HepG2 (cell line): Measurements from ENCODE around the gene GRAP. TPM values are rescaled to one million over a fixed set of nuclear protein-coding genes. Genes with fewer than 3 reads are reported as not detected.
A peak's percentile ranks its signal among the peaks of the same experiment; 100 is the strongest.

Experiments
- DPF2 ChIP-seq: sonication (generic); formaldehyde crosslinking; IDR thresholded peaks from 2 replicates; pipeline ENCODE4 v1.4.0; 2020; ENCODE audit warnings: mild to moderate bottlenecking, low read depth, missing genetic modification reagents, borderline replicate concordance
- FOSL2 ChIP-seq: sonication (generic); formaldehyde crosslinking; IDR thresholded peaks from 2 replicates; pipeline ENCODE4 v1.4.0; 2020; ENCODE audit warnings: missing genetic modification reagents
- FOXP1 ChIP-seq, 2 experiments: fragments of 450-650 bp in 1 of 2; IDR thresholded peaks; 2 replicates each; pipeline ENCODE4 v1.6.1; 2017 to 2018; ENCODE audit warnings: antibody characterized with exemption in 1 of 2
- GLI4 ChIP-seq: sonication (generic); formaldehyde crosslinking; IDR thresholded peaks from 2 replicates; pipeline ENCODE4 v1.5.1; 2020; ENCODE audit warnings: missing genetic modification reagents, mild to moderate bottlenecking, moderate library complexity, borderline replicate concordance
- HOXA9 ChIP-seq: sonication (generic); formaldehyde crosslinking; IDR thresholded peaks from 2 replicates; pipeline ENCODE4 v1.8.1; 2022; ENCODE audit warnings: missing genetic modification reagents, mild to moderate bottlenecking, moderate library complexity, borderline replicate concordance
- IRX3 ChIP-seq: sonication (generic); formaldehyde crosslinking; IDR thresholded peaks from 2 replicates; pipeline ENCODE4 v1.8.1; 2023; ENCODE audit warnings: mild to moderate bottlenecking, low read depth, missing genetic modification reagents, borderline replicate concordance
- JUN ChIP-seq: sonication (generic); formaldehyde crosslinking; IDR thresholded peaks from 2 replicates; pipeline ENCODE4 v1.4.0; 2020; ENCODE audit warnings: mild to moderate bottlenecking, missing genetic modification reagents
- JUNB ChIP-seq: sonication (generic); formaldehyde crosslinking; IDR thresholded peaks from 2 replicates; pipeline ENCODE4 v1.8.0; 2022; ENCODE audit warnings: missing genetic modification reagents, mild to moderate bottlenecking, borderline replicate concordance
- JUND ChIP-seq: sonication (generic); formaldehyde crosslinking; IDR thresholded peaks from 2 replicates; pipeline ENCODE4 v1.8.0; 2022; ENCODE audit warnings: mild to moderate bottlenecking, missing genetic modification reagents
- NCOR1 ChIP-seq: fragments of 200-600 bp; sonication (generic); IDR thresholded peaks from 2 replicates; pipeline ENCODE4 v1.7.0; 2017; ENCODE audit warnings: antibody characterized with exemption, low read length, borderline replicate concordance
- PBX2 ChIP-seq: IDR thresholded peaks from 2 replicates; pipeline ENCODE4 v1.6.1; 2016; ENCODE audit warnings: control low read depth
- POLR2G ChIP-seq: fragments of 200-400 bp; formaldehyde crosslinking; IDR thresholded peaks from 2 replicates; pipeline ENCODE4 v1.6.1; 2018; ENCODE audit warnings: mild to moderate bottlenecking, low read depth, low read length, moderate library complexity
- ZFX ChIP-seq: sonication (generic); formaldehyde crosslinking; IDR thresholded peaks from 2 replicates; pipeline ENCODE4 v1.4.0; 2020; ENCODE audit warnings: mild to moderate bottlenecking, low read depth, missing genetic modification reagents, moderate library complexity
- ZNF17 ChIP-seq: sonication (generic); formaldehyde crosslinking; IDR thresholded peaks from 2 replicates; pipeline ENCODE4 v1.5.0; 2020; ENCODE audit warnings: mild to moderate bottlenecking, missing genetic modification reagents
- polyA plus RNA-seq, 8 experiments: library from polyadenylated mRNA; depleted of rRNA in 3 of 8; stranded (reverse) in 7 of 8; unstranded in 1 of 8; fragments of >200 nt; fragmentation: Illumina TruSeq in 4 of 8; extraction: Trizol in 4 of 8; gene quantifications; 2 replicates each; pipeline versions ENCODE4 v1.2.1 to v1.2.3, GENCODE V29; 2011 to 2016; ENCODE audit warnings: low read depth in 4 of 8, missing spikeins in 1 of 8, mixed read lengths in 1 of 8; ENCODE audit not compliant: insufficient read depth in 1 of 8
- total RNA-seq, 5 experiments: library from RNA; depleted of rRNA; stranded (reverse); fragments of >200 nt; fragmentation: Illumina TruSeq; extraction: Trizol; gene quantifications; 2 replicates each; pipeline ENCODE4 v1.2.3, GENCODE V29; 2016; ENCODE audit warnings: low read depth in 1 of 5
- TF ChIP-seq, protein P1 (sequence below): sonication (generic); formaldehyde crosslinking; IDR thresholded peaks from 2 replicates; pipeline ENCODE4 v1.4.0; 2020; ENCODE audit warnings: mild to moderate bottlenecking, missing genetic modification reagents, borderline replicate concordance
- TF ChIP-seq, protein P2 (sequence below): sonication (generic); formaldehyde crosslinking; conservative IDR thresholded peaks from 2 replicates; pipeline ENCODE4 v1.4.0; 2020; ENCODE audit warnings: missing genetic modification reagents
- TF ChIP-seq, protein P3 (sequence below): sonication (generic); formaldehyde crosslinking; IDR thresholded peaks from 2 replicates; pipeline ENCODE4 v1.5.1; 2020; ENCODE audit warnings: mild to moderate bottlenecking, missing genetic modification reagents, moderate library complexity

The GRAP gene
- total and polyA plus RNA-seq, 2 of the 13 experiments (the other 11 are each of a cell fraction or from before 2014, with no cell fraction given): 0.77 to 1.7 TPM

- TF ChIP-seq, protein P1, sequence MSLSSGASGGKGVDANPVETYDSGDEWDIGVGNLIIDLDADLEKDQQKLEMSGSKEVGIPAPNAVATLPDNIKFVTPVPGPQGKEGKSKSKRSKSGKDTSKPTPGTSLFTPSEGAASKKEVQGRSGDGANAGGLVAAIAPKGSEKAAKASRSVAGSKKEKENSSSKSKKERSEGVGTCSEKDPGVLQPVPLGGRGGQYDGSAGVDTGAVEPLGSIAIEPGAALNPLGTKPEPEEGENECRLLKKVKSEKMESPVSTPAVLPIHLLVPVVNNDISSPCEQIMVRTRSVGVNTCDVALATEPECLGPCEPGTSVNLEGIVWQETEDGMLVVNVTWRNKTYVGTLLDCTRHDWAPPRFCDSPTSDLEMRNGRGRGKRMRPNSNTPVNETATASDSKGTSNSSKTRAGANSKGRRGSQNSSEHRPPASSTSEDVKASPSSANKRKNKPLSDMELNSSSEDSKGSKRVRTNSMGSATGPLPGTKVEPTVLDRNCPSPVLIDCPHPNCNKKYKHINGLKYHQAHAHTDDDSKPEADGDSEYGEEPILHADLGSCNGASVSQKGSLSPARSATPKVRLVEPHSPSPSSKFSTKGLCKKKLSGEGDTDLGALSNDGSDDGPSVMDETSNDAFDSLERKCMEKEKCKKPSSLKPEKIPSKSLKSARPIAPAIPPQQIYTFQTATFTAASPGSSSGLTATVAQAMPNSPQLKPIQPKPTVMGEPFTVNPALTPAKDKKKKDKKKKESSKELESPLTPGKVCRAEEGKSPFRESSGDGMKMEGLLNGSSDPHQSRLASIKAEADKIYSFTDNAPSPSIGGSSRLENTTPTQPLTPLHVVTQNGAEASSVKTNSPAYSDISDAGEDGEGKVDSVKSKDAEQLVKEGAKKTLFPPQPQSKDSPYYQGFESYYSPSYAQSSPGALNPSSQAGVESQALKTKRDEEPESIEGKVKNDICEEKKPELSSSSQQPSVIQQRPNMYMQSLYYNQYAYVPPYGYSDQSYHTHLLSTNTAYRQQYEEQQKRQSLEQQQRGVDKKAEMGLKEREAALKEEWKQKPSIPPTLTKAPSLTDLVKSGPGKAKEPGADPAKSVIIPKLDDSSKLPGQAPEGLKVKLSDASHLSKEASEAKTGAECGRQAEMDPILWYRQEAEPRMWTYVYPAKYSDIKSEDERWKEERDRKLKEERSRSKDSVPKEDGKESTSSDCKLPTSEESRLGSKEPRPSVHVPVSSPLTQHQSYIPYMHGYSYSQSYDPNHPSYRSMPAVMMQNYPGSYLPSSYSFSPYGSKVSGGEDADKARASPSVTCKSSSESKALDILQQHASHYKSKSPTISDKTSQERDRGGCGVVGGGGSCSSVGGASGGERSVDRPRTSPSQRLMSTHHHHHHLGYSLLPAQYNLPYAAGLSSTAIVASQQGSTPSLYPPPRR (CRISPR knock-in tag): no peak
- TF ChIP-seq, protein P2, sequence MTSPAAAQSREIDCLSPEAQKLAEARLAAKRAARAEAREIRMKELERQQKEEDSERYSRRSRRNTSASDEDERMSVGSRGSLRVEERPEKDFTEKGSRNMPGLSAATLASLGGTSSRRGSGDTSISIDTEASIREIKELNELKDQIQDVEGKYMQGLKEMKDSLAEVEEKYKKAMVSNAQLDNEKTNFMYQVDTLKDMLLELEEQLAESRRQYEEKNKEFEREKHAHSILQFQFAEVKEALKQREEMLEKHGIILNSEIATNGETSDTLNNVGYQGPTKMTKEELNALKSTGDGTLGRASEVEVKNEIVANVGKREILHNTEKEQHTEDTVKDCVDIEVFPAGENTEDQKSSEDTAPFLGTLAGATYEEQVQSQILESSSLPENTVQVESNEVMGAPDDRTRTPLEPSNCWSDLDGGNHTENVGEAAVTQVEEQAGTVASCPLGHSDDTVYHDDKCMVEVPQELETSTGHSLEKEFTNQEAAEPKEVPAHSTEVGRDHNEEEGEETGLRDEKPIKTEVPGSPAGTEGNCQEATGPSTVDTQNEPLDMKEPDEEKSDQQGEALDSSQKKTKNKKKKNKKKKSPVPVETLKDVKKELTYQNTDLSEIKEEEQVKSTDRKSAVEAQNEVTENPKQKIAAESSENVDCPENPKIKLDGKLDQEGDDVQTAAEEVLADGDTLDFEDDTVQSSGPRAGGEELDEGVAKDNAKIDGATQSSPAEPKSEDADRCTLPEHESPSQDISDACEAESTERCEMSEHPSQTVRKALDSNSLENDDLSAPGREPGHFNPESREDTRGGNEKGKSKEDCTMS (CRISPR knock-in tag): no peak
- TF ChIP-seq ZFX (0 out of 2 replicates have a peak, but pooled peaks have one; percentile 21), HOXA9 (no peak), ZNF17 (no peak), FOSL2 (CRISPR knock-in tag) (peak; percentile 90), JUND (CRISPR knock-in tag) (peak; percentile 82; the same call in 1 of the 2 replicates), PBX2 (no peak), DPF2 (CRISPR knock-in tag) (0 out of 2 replicates have a peak, but pooled peaks have one; percentile 22), POLR2G (no peak), IRX3 (CRISPR knock-in tag) (no peak), JUNB (0 out of 2 replicates have a peak, but pooled peaks have one; percentile 55), FOXP1 (IDR thresholded peaks at IDR 0.05) (no peak), FOXP1 (CRISPR knock-in tag; IDR thresholded peaks at IDR 0.05) (no peak), JUN (peak; percentile 61; the same call in 1 of the 2 replicates), NCOR1 (no peak), GLI4 (CRISPR knock-in tag) (no peak)
- TF ChIP-seq, protein P3, sequence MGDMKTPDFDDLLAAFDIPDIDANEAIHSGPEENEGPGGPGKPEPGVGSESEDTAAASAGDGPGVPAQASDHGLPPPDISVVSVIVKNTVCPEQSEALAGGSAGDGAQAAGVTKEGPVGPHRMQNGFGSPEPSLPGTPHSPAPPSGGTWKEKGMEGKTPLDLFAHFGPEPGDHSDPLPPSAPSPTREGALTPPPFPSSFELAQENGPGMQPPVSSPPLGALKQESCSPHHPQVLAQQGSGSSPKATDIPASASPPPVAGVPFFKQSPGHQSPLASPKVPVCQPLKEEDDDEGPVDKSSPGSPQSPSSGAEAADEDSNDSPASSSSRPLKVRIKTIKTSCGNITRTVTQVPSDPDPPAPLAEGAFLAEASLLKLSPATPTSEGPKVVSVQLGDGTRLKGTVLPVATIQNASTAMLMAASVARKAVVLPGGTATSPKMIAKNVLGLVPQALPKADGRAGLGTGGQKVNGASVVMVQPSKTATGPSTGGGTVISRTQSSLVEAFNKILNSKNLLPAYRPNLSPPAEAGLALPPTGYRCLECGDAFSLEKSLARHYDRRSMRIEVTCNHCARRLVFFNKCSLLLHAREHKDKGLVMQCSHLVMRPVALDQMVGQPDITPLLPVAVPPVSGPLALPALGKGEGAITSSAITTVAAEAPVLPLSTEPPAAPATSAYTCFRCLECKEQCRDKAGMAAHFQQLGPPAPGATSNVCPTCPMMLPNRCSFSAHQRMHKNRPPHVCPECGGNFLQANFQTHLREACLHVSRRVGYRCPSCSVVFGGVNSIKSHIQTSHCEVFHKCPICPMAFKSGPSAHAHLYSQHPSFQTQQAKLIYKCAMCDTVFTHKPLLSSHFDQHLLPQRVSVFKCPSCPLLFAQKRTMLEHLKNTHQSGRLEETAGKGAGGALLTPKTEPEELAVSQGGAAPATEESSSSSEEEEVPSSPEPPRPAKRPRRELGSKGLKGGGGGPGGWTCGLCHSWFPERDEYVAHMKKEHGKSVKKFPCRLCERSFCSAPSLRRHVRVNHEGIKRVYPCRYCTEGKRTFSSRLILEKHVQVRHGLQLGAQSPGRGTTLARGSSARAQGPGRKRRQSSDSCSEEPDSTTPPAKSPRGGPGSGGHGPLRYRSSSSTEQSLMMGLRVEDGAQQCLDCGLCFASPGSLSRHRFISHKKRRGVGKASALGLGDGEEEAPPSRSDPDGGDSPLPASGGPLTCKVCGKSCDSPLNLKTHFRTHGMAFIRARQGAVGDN (CRISPR knock-in tag): peak; percentile 45
Measured at GRCh38 chr17:19015428-19015827, 31.3 kb downstream of the GRAP start (continued).
